GM12878 (cell line): ENCODE results near the gene PDRG1. TPM values are rescaled to one million over a fixed set of nuclear protein-coding genes. Genes with fewer than 3 reads are reported as not detected.

Experiments
- ATAC-seq: fragments of 200-7000 bp; cut with Tn5 transposase; 3 replicates; pipeline ENCODE4 v1.9.1; 2020; ENCODE audit warnings: mild to moderate bottlenecking, moderate library complexity
- BruUV-seq: library from RNA; stranded (reverse); fragments of 400-500 nt; replicated peaks from 2 replicates; lab custom pipeline; 2021; lab: Mats Ljungman, UMichigan
- CTCF ChIA-PET: fragments of 300-600 bp; sonication (Branson Sonifier 250); formaldehyde crosslinking; extraction: SDS; loops from one replicate; lab custom pipeline; 2021; ENCODE audit warnings: inconsistent platforms; lab: Yijun Ruan, JAX
- POLR2A ChIA-PET: fragments of 350-600 bp; formaldehyde crosslinking; extraction: SDS; loops from one replicate; lab custom pipeline; 2021; ENCODE audit warnings: inconsistent platforms; lab: Charles Lee
- RAD21 ChIA-PET: fragments of 300-600 bp; sonication (Branson Sonifier 250); formaldehyde crosslinking; loops from one replicate; lab custom pipeline; 2023; ENCODE audit warnings: antibody characterized with exemption; ENCODE audit not compliant: unreplicated experiment; lab: Charles Lee
- SMC1A ChIA-PET: fragments of 300-600 bp; sonication (Branson Sonifier 250); formaldehyde crosslinking; loops from one replicate; lab custom pipeline; 2023; ENCODE audit not compliant: unreplicated experiment, uncharacterized antibody; lab: Charles Lee
- DNase-seq: peaks from one replicate; pipeline ENCODE4 v3.0.0-alpha.2; 2011; ENCODE audit warnings: low read depth, low spot score
- FAIRE-seq: peaks from 3 replicates; lab custom pipeline; 2011; peaks lifted over from hg19 to GRCh38; lab: Jason Lieb, UNC
- H2AFZ ChIP-seq: 2 replicates; pipeline ENCODE4 v1.6.0; 2011; ENCODE audit warnings: low read depth, low read length, control low read depth; ENCODE audit not compliant: control insufficient read depth
- H3K27ac ChIP-seq: 2 replicates; pipeline ENCODE4 v1.5.1; 2011; ENCODE audit warnings: control low read depth; ENCODE audit not compliant: control insufficient read depth, insufficient read depth
- H3K27me3 ChIP-seq, 2 experiments: replicated peaks in 1 of 2; 2 replicates each; pipeline versions ENCODE4 v1.6.0 to v1.6.1; 2011; ENCODE audit warnings: low read length in 1 of 2; ENCODE audit not compliant: control insufficient read depth in 2 of 2, insufficient read depth in 2 of 2
- H3K36me3 ChIP-seq, 2 experiments: 2 replicates each; pipeline ENCODE4 v1.5.1; 2011; ENCODE audit warnings: low read length in 1 of 2; ENCODE audit not compliant: control insufficient read depth in 2 of 2, insufficient read depth in 2 of 2
- H3K4me1 ChIP-seq: 2 replicates; pipeline ENCODE4 v1.6.1; 2011; ENCODE audit warnings: mild to moderate bottlenecking, low read length, moderate library complexity, mixed read lengths; ENCODE audit not compliant: control insufficient read depth, insufficient read depth
- H3K4me2 ChIP-seq: 2 replicates; pipeline ENCODE4 v1.6.0; 2011; ENCODE audit warnings: control low read depth; ENCODE audit not compliant: control insufficient read depth, insufficient read depth
- H3K4me3 ChIP-seq: fragments of 200-600 bp; sonication (generic); 2 replicates; pipeline ENCODE4 v1.5.1; 2016
- H3K79me2 ChIP-seq: 2 replicates; pipeline ENCODE4 v1.6.0; 2011; ENCODE audit warnings: low read length; ENCODE audit not compliant: control insufficient read depth, insufficient read depth
- H3K9ac ChIP-seq: 2 replicates; pipeline ENCODE4 v1.8.0; 2011; ENCODE audit warnings: low read length, control low read depth, mixed read lengths; ENCODE audit not compliant: control insufficient read depth, insufficient read depth
- H3K9me3 ChIP-seq: replicated peaks from 3 replicates; pipeline ENCODE4 v1.5.1; 2011; ENCODE audit warnings: mild to moderate bottlenecking, low read length; ENCODE audit not compliant: control insufficient read depth, insufficient read depth
- H4K20me1 ChIP-seq: 2 replicates; pipeline ENCODE4 v1.6.0; 2011; ENCODE audit not compliant: control insufficient read depth, insufficient read depth
- ATF7 ChIP-seq: fragments of 450-650 bp; IDR thresholded peaks from 2 replicates; pipeline ENCODE4 v1.6.1; 2016; ENCODE audit warnings: low read depth, mild to moderate bottlenecking
- BRCA1 ChIP-seq: IDR thresholded peaks from 2 replicates; pipeline ENCODE4 v1.6.1; 2011; ENCODE audit warnings: low read depth, low read length, improper control_type of control experiment
- CREB1 ChIP-seq: IDR thresholded peaks from 2 replicates; pipeline ENCODE4 v1.6.1; 2012; ENCODE audit warnings: low read depth, mild to moderate bottlenecking, inconsistent platforms
- E2F4 ChIP-seq: IDR thresholded peaks from 2 replicates; pipeline ENCODE4 v1.6.1; 2012; ENCODE audit warnings: low read depth, low read length, improper control_type of control experiment
- EZH2 ChIP-seq: IDR thresholded peaks from 2 replicates; pipeline ENCODE4 v1.6.1; 2012; ENCODE audit warnings: low read depth, mild to moderate bottlenecking, control low read depth, inconsistent platforms, low read length, borderline replicate concordance; ENCODE audit not compliant: control insufficient read depth
- HDAC2 ChIP-seq: fragments of 200-600 bp; sonication (generic); IDR thresholded peaks from 2 replicates; pipeline ENCODE4 v1.6.1; 2017
- JUND ChIP-seq: IDR thresholded peaks from 2 replicates; pipeline ENCODE4 v1.6.1; 2012; ENCODE audit warnings: low read depth, mild to moderate bottlenecking, low read length, improper control_type of control experiment, moderate library complexity
- MXI1 ChIP-seq: fragments of 150-350 bp; IDR thresholded peaks from 2 replicates; pipeline ENCODE4 v1.6.1; 2011; ENCODE audit warnings: low read depth, mild to moderate bottlenecking, inconsistent platforms, low read length, improper control_type of control experiment
- NFYA ChIP-seq: IDR thresholded peaks from 2 replicates; pipeline ENCODE4 v1.6.1; 2011; ENCODE audit warnings: low read depth, mild to moderate bottlenecking, low read length, improper control_type of control experiment, borderline replicate concordance
- NRF1 ChIP-seq: conservative IDR thresholded peaks from 2 replicates; pipeline ENCODE4 v1.6.1; 2011; ENCODE audit warnings: mild to moderate bottlenecking, low read depth, low read length, improper control_type of control experiment
- SPI1 ChIP-seq: IDR thresholded peaks from 2 replicates; pipeline ENCODE4 v1.6.1; 2011; ENCODE audit warnings: low read depth, mild to moderate bottlenecking, low read length, moderate library complexity, borderline replicate concordance; ENCODE audit not compliant: insufficient read depth
- ZBTB11 ChIP-seq: fragments of 450-650 bp; formaldehyde crosslinking; IDR thresholded peaks from 2 replicates; pipeline ENCODE4 v1.5.0; 2022; ENCODE audit warnings: mild to moderate bottlenecking, missing genetic modification characterization
- ZSCAN29 ChIP-seq: fragments of 450-650 bp; IDR thresholded peaks from 2 replicates; pipeline ENCODE4 v1.6.1; 2017; ENCODE audit warnings: mild to moderate bottlenecking, moderate library complexity
- whole genome bisulfite sequencing: methylation state at CpG from one replicate; pipeline ENCODE4 v1.1.6; 2016; ENCODE audit warnings: low lambda C conversion rate; ENCODE audit not compliant: insufficient replicate concordance, insufficient coverage; ENCODE audit errors: missing lambda C conversion rate; 5-methylcytosine and 5-hydroxymethylcytosine counted together
- in situ Hi-C: fragments of 300-500 bp; cut with MboI; formaldehyde crosslinking; loops from 9 replicates; pipeline ENCODE4 v1.14.3; 2018; ENCODE audit warnings: mixed read lengths
- intact Hi-C: fragments of 100-400 bp; cut with micrococcal nuclease; formaldehyde crosslinking; loops from one replicate; pipeline ENCODE4 v1.14.2; 2022; ENCODE audit not compliant: unreplicated experiment
- polyA plus RNA-seq, 11 experiments: library from polyadenylated mRNA; depleted of rRNA in 4 of 11; unstranded in 6 of 11; stranded (reverse) in 5 of 11; fragments of >200 nt; fragmentation: Nextera tagmentation in 4 of 11; fragmentation: Illumina TruSeq in 1 of 11; extraction: Ambion mirVana in 4 of 11; extraction: Trizol in 1 of 11; gene quantifications; 1 replicate in 1 of 11; 2 replicates in 10 of 11; pipeline versions ENCODE4 v1.2.1 to v1.2.3, GENCODE V29; 2011 to 2016; ENCODE audit warnings: inconsistent platforms in 2 of 11, missing spikeins in 2 of 11, low read depth in 1 of 11
- total RNA-seq, 4 experiments: library from RNA; depleted of rRNA in 3 of 4; stranded (reverse); fragments of >200 nt in 3 of 4; fragmentation: Illumina TruSeq in 1 of 4; extraction: Trizol in 1 of 4; gene quantifications; 2 replicates each; pipeline versions ENCODE4 v1.2.1 to v1.2.3, GENCODE V29; 2013 to 2021
- TF ChIP-seq, protein P1 (sequence below): IDR thresholded peaks from 2 replicates; pipeline ENCODE4 v1.6.1; 2011; ENCODE audit warnings: low read depth, mild to moderate bottlenecking, low read length, moderate library complexity, borderline replicate concordance; ENCODE audit errors: extremely low read depth
- TF ChIP-seq, protein P2 (sequence below): fragments of 450-650 bp; IDR thresholded peaks from 2 replicates; pipeline ENCODE4 v1.6.1; 2014; ENCODE audit warnings: mild to moderate bottlenecking
- TF ChIP-seq, protein P3 (sequence below): fragments of 450-650 bp; IDR thresholded peaks from 2 replicates; pipeline ENCODE4 v1.6.1; 2017; ENCODE audit warnings: borderline replicate concordance

PDRG1 gene
- total and polyA plus RNA-seq, 10 of the 15 experiments (the other 5 are each of a cell fraction or from before 2014, with no cell fraction given) = 11.1 to 55.8 (median 23.3) TPM

DNA sequence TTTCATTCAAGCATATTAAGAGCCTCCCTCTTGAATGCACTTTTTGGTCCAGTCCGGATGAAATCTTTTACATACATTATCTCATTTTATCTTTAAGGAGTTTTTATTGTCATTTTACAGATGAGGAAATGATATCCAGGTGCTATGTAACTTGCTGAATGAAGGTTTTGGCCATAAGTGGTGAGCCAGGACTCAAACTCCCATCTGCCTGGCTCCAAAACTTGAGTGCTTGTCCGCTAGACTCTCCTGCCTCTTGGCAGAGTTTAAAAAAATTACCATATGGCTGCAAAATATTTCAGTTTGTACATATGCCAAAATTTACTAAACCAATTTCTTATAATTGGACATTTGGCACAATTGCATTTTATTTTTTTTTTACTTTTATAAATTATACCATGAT, 12.2 kb downstream of the PDRG1 start (continued):
- TF ChIP-seq ZBTB11 (CRISPR knock-in tag) = no peak
- no peak for TF ChIP-seq HDAC2
- TF ChIP-seq, all 136 proteins: peak for 0

DNA sequence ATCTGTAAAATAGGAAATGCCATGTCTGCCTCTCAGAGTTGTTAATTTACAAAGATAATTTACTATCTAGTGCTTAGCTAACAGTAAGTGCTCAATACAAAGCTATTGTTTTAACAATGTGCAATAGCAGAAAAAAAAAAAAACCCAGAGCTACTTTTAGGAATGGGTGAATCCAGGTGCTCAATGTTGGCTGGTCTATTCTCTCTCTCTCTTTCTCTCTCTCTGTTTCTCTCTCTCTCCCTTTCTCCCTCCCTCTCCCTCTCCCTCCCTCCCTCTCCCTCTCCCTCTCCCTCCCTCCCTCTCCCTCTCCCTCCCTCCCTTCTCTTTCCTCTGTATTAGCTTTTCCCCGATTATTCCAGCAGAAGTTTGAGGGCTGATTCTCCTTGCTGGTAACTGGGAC, 14.0 kb downstream of the PDRG1 start:
- Histone ChIP-seq H2AFZ (no peak overlapping the region), H3K9ac (no peak overlapping the region), H3K27ac (no peak overlapping the region), H3K36me3 (no peaks in the 10 kb centered on the region; a peak in 1 of 4 replicates), H3K4me3 (no peak overlapping the region), H3K79me2 (no peaks in the 10 kb centered on the region), H3K27me3 (no peaks in the 10 kb centered on the region), H4K20me1 (no peaks in the 10 kb centered on the region), H3K4me2 (no peak overlapping the region), H3K4me1 (no peaks in the 10 kb centered on the region), H3K9me3 (no peaks in the 10 kb centered on the region)
- no peak for ATAC-seq
- FAIRE-seq = no peak
- in situ Hi-C loops = no loop called here
- 20% methylated on average over 1 of the region's 1 CpG for WGBS
- POLR2A ChIA-PET = no interaction called here
- SMC1A ChIA-PET = interaction anchor here (0.6 to 1.3 kb wide), 7 partner anchors 10 to 1233 kb away, joined by 3 to 4 read pairs (median 3); partner anchors contain the start of gene PDRG1
- CTCF ChIA-PET = interaction anchor here (0.8 to 1.4 kb wide), 5 partner anchors 10 to 115 kb away, joined by 3 to 4 read pairs (median 4); partner anchors contain the start of gene PDRG1
- RAD21 ChIA-PET = interaction anchor here (1.0 to 2.0 kb wide), 4 partner anchors 11 to 58 kb away, joined by 3 to 7 read pairs (median 4); no protein-coding TSS in a partner anchor
- no peak for DNase-seq
- intact Hi-C loops = no loop called here
- BruUV-seq = no TSS peak
- no peak for TF ChIP-seq MXI1
- TF ChIP-seq ATF7 = no peak
- TF ChIP-seq BRCA1 = no peak
- TF ChIP-seq NRF1 = no peak
- TF ChIP-seq CREB1 = no peak
- no peak for TF ChIP-seq E2F4
- TF ChIP-seq NFYA = no peak
- TF ChIP-seq, protein P1, sequence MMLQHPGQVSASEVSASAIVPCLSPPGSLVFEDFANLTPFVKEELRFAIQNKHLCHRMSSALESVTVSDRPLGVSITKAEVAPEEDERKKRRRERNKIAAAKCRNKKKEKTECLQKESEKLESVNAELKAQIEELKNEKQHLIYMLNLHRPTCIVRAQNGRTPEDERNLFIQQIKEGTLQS = no peak
- TF ChIP-seq EZH2 = no peak
- TF ChIP-seq, protein P2, sequence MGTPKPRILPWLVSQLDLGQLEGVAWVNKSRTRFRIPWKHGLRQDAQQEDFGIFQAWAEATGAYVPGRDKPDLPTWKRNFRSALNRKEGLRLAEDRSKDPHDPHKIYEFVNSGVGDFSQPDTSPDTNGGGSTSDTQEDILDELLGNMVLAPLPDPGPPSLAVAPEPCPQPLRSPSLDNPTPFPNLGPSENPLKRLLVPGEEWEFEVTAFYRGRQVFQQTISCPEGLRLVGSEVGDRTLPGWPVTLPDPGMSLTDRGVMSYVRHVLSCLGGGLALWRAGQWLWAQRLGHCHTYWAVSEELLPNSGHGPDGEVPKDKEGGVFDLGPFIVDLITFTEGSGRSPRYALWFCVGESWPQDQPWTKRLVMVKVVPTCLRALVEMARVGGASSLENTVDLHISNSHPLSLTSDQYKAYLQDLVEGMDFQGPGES = no peak
- TF ChIP-seq, protein P3, sequence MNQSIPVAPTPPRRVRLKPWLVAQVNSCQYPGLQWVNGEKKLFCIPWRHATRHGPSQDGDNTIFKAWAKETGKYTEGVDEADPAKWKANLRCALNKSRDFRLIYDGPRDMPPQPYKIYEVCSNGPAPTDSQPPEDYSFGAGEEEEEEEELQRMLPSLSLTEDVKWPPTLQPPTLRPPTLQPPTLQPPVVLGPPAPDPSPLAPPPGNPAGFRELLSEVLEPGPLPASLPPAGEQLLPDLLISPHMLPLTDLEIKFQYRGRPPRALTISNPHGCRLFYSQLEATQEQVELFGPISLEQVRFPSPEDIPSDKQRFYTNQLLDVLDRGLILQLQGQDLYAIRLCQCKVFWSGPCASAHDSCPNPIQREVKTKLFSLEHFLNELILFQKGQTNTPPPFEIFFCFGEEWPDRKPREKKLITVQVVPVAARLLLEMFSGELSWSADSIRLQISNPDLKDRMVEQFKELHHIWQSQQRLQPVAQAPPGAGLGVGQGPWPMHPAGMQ = no peak
- TF ChIP-seq JUND = no peak
- no peak for TF ChIP-seq SPI1
- TF ChIP-seq ZSCAN29 = no peak
